K562 (cell line): ENCODE data around the gene PCDHGA4. TPM values are rescaled to one million over a fixed set of nuclear protein-coding genes. Genes with fewer than 3 reads are reported as not detected.

Experiments
- ATAC-seq: fragments of 200-7000 bp; cut with Tn5 transposase; 3 replicates; pipeline ENCODE4 v1.9.1; 2020; ENCODE audit warnings: moderate library complexity
- BruUV-seq: library from RNA; stranded (reverse); fragments of 400-500 nt; replicated peaks from 2 replicates; lab custom pipeline; 2021; lab: Mats Ljungman, UMichigan
- CTCF ChIA-PET: fragments of 300-600 bp; formaldehyde crosslinking; extraction: SDS; loops from one replicate; lab custom pipeline; 2021; ENCODE audit warnings: low intra/inter-chr PET ratio; lab: Yijun Ruan, JAX
- POLR2A ChIA-PET: fragments of 300-600, 350-650 bp; sonication (Branson Sonifier 250); formaldehyde crosslinking; extraction: SDS; loops from one replicate; lab custom pipeline; 2021; ENCODE audit warnings: antibody characterized with exemption, inconsistent platforms; lab: Yijun Ruan, JAX
- DNase-seq, 4 experiments: peaks; one replicate each; pipeline versions ENCODE4 v3.0.0 to v3.0.0-alpha.2; 2011 to 2018; ENCODE audit warnings: low spot score in 3 of 4, mixed read lengths in 3 of 4; ENCODE audit errors: extremely low read depth in 1 of 4
- FAIRE-seq: peaks from 2 replicates; lab custom pipeline; 2011; peaks lifted over from hg19 to GRCh38; lab: Jason Lieb, UNC
- H2AFZ ChIP-seq: 2 replicates; pipeline ENCODE4 v1.6.0; 2011; ENCODE audit warnings: low read depth, low read length, control low read depth, inconsistent platforms
- H3K27ac ChIP-seq: fragments of 200-600 bp; 3 replicates; pipeline ENCODE4 v1.8.0; 2011; ENCODE audit warnings: low read depth, mild to moderate bottlenecking, control low read depth, inconsistent platforms, low read length, moderate library complexity, mixed read lengths; ENCODE audit errors: extremely low read depth
- H3K27me3 ChIP-seq, 2 experiments: fragments of 300-600 bp in 1 of 2; 2 replicates in 1 of 2; 3 replicates in 1 of 2; pipeline versions ENCODE4 v1.6.0 to v1.8.0; 2011; ENCODE audit warnings: inconsistent platforms in 2 of 2, low read length in 2 of 2, mild to moderate bottlenecking in 1 of 2, mixed read lengths in 1 of 2, moderate library complexity in 1 of 2; ENCODE audit not compliant: control insufficient read depth in 2 of 2, insufficient read depth in 2 of 2
- H3K36me3 ChIP-seq: fragments of 300-600 bp; 3 replicates; pipeline ENCODE4 v1.8.0; 2011; ENCODE audit warnings: mild to moderate bottlenecking, low read length, inconsistent platforms; ENCODE audit not compliant: control insufficient read depth, insufficient read depth
- H3K4me1 ChIP-seq, 2 experiments: fragments of 200-600 bp in 1 of 2; replicated peaks in 1 of 2; 2 replicates in 1 of 2; 3 replicates in 1 of 2; pipeline versions ENCODE4 v1.5.1 to v1.8.0; 2011; ENCODE audit warnings: inconsistent platforms in 2 of 2, low read length in 2 of 2, mild to moderate bottlenecking in 1 of 2, mixed read lengths in 1 of 2, moderate library complexity in 1 of 2; ENCODE audit not compliant: control insufficient read depth in 2 of 2, insufficient read depth in 2 of 2
- H3K4me2 ChIP-seq: 2 replicates; pipeline ENCODE4 v1.6.1; 2011; ENCODE audit warnings: low read length, control low read depth, inconsistent platforms, mixed read lengths; ENCODE audit not compliant: insufficient read depth
- H3K4me3 ChIP-seq: fragments of 200-600 bp; sonication (generic), shearing (Covaris generic); 2 replicates; pipeline ENCODE4 v1.5.1; 2016; ENCODE audit warnings: control low read depth, inconsistent platforms
- H3K79me2 ChIP-seq: fragments of 200-600 bp; 3 replicates; pipeline ENCODE4 v1.8.0; 2011; ENCODE audit warnings: low read length, inconsistent platforms; ENCODE audit not compliant: control insufficient read depth, insufficient read depth
- H3K9ac ChIP-seq, 2 experiments: 2 replicates each; pipeline versions ENCODE4 v1.6.0 to v1.6.1; 2011; ENCODE audit warnings: low read depth in 2 of 2, low read length in 2 of 2, control low read depth in 1 of 2, inconsistent platforms in 1 of 2, mild to moderate bottlenecking in 1 of 2, mixed read lengths in 1 of 2; ENCODE audit not compliant: insufficient read depth in 1 of 2
- H3K9me1 ChIP-seq: one replicate; pipeline ENCODE4 v1.6.0; 2011; ENCODE audit warnings: inconsistent platforms, mild to moderate bottlenecking, low read length, moderate library complexity; ENCODE audit not compliant: control insufficient read depth, insufficient read depth
- H3K9me3 ChIP-seq: replicated peaks from 2 replicates; pipeline ENCODE4 v1.5.1; 2011; ENCODE audit warnings: low read depth, low read length, inconsistent platforms; ENCODE audit not compliant: control insufficient read depth, insufficient read depth
- H4K20me1 ChIP-seq: replicated peaks from 2 replicates; pipeline ENCODE4 v1.6.1; 2011; ENCODE audit warnings: low read length, inconsistent platforms, mixed read lengths; ENCODE audit not compliant: control insufficient read depth, insufficient read depth
- CHD4 ChIP-seq: fragments of 200-600 bp; sonication (generic); IDR thresholded peaks from 3 replicates; pipeline ENCODE4 v1.6.1; 2012; ENCODE audit warnings: low read depth, mild to moderate bottlenecking, mixed read lengths, low read length, inconsistent platforms; ENCODE audit not compliant: insufficient read depth, insufficient replicate concordance, poor library complexity, severe bottlenecking
- DMBX1 ChIP-seq: fragments of 250-450 bp; sonication (Bioruptor Pico); IDR thresholded peaks from 2 replicates; pipeline ENCODE4 v1.8.0; 2022; ENCODE audit warnings: inconsistent platforms, mild to moderate bottlenecking, moderate library complexity, borderline replicate concordance
- JUNB ChIP-seq: fragments of 450-650 bp; formaldehyde crosslinking; conservative IDR thresholded peaks from 2 replicates; pipeline ENCODE4 v1.4.0; 2020; ENCODE audit warnings: mild to moderate bottlenecking
- KAT7 ChIP-seq: sonication (generic); formaldehyde crosslinking; IDR thresholded peaks from 2 replicates; pipeline ENCODE4 v1.8.0; 2022; ENCODE audit warnings: missing genetic modification reagents, mild to moderate bottlenecking, borderline replicate concordance
- KDM5B ChIP-seq: fragments of 200-600 bp; sonication (generic); IDR thresholded peaks from 2 replicates; pipeline ENCODE4 v1.6.1; 2012; ENCODE audit warnings: low read depth, mild to moderate bottlenecking, moderate library complexity, low read length, control low read depth, inconsistent platforms; ENCODE audit not compliant: insufficient replicate concordance
- KHSRP ChIP-seq: fragments of 450-650 bp; IDR thresholded peaks from 2 replicates; pipeline ENCODE4 v1.6.1; 2017
- POU5F1 ChIP-seq: fragments of 150-350 bp; IDR thresholded peaks from 2 replicates; pipeline ENCODE4 v1.6.1; 2014; ENCODE audit warnings: borderline replicate concordance, low read length, low read depth, mild to moderate bottlenecking; ENCODE audit not compliant: partially characterized antibody
- SETDB1 ChIP-seq: IDR thresholded peaks from one replicate; pipeline ENCODE4 v1.6.1; 2012; ENCODE audit warnings: low read length, control low read depth, inconsistent platforms
- TFAP4 ChIP-seq: sonication (generic); formaldehyde crosslinking; IDR thresholded peaks from 2 replicates; pipeline ENCODE4 v1.8.0; 2022; ENCODE audit warnings: missing genetic modification reagents, mild to moderate bottlenecking, moderate library complexity, borderline replicate concordance
- ZBTB1 ChIP-seq: sonication (generic); formaldehyde crosslinking; IDR thresholded peaks from 2 replicates; pipeline ENCODE4 v1.8.1; 2023; ENCODE audit warnings: missing genetic modification reagents, low read depth, mild to moderate bottlenecking, borderline replicate concordance
- ZNF583 ChIP-seq: fragments of 250-450 bp; sonication (Bioruptor Pico); IDR thresholded peaks from 2 replicates; pipeline ENCODE4 v1.4.0; 2020
- WGBS: fragments of 100-300 bp; shearing (Covaris generic); methylation state at CpG from one replicate; pipeline ENCODE4 v1.1.6; 2016; ENCODE audit warnings: low coverage, mixed read lengths; ENCODE audit not compliant: insufficient coverage; ENCODE audit errors: missing lambda C conversion rate; 5-methylcytosine and 5-hydroxymethylcytosine counted together
- in situ Hi-C: fragments of 300-500 bp; cut with MboI; formaldehyde crosslinking; loops from 4 replicates; pipeline ENCODE4 v1.15.0; 2018; ENCODE audit warnings: inconsistent platforms, mixed read lengths
- intact Hi-C: fragments of 100-400 bp; cut with micrococcal nuclease; formaldehyde crosslinking; loops from 2 replicates; pipeline ENCODE4 v1.14.2; 2022
- polyA plus RNA-seq, 8 experiments: library from polyadenylated mRNA; depleted of rRNA in 4 of 8; stranded (reverse) in 5 of 8; unstranded in 3 of 8; fragments of >200 nt; fragmentation: Nextera tagmentation in 2 of 8; fragmentation: Illumina TruSeq in 1 of 8; extraction: Ambion mirVana in 2 of 8; extraction: Trizol in 1 of 8; gene quantifications; 2 replicates each; pipeline versions ENCODE4 v1.2.1 to v1.2.3, GENCODE V29; 2011 to 2014; ENCODE audit warnings: inconsistent platforms in 1 of 8, missing spikeins in 1 of 8
- total RNA-seq, 7 experiments: library from RNA; depleted of rRNA in 6 of 7; stranded (reverse); fragments of >200 nt in 6 of 7; fragmentation: Illumina TruSeq in 2 of 7; extraction: Trizol in 2 of 7; gene quantifications; 2 replicates each; pipeline versions ENCODE4 v1.2.1 to v1.2.3, GENCODE V29; 2011 to 2021; ENCODE audit warnings: low replicate concordance in 1 of 7
- TF ChIP-seq, protein P1 (sequence below): fragments of 250-450 bp; sonication (Bioruptor Pico); IDR thresholded peaks from 2 replicates; pipeline ENCODE4 v1.5.0; 2021; ENCODE audit warnings: mild to moderate bottlenecking, borderline replicate concordance
- TF ChIP-seq, protein P2 (sequence below): fragments of 450-650 bp; IDR thresholded peaks from 2 replicates; pipeline ENCODE4 v1.6.1; 2017; ENCODE audit warnings: antibody characterized with exemption

The PCDHGA4 gene
- total and polyA plus RNA-seq, 9 of the 15 experiments (the other 6 are each of a cell fraction or from before 2014, with no cell fraction given): 0.12 to 0.40 (median 0.36) TPM; not detected in 2

- TF ChIP-seq KDM5B (no peak), KAT7 (CRISPR knock-in tag) (no peak)
Observed at GRCh38 chr5:141343953-141344463, 10.8 kb upstream of the PCDHGA4 start (continued).

DNA sequence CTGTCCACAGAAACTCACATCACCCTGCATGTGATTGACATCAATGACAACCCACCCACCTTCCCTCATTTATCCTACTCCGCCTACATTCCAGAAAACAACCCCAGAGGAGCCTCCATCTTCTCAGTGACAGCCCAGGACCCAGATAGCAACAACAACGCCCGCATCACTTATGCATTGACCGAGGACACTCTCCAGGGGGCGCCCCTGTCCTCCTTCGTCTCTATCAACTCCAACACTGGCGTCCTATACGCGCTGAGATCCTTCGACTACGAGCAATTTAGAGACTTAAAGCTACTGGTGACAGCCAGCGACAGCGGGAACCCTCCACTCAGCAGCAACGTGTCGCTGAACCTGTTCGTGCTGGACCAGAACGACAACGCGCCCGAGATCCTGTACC is 9.5 kb upstream of the PCDHGA4 start:
- no peak for FAIRE-seq
- peaks cover 1 to 8% of the 10 kb centered on the region in 2 experiments; a peak in 4 of 5 replicates for H3K27me3 ChIP-seq
- no peaks in the 10 kb centered on the region for H4K20me1 ChIP-seq
- no peaks in the 10 kb centered on the region for H3K9me1 ChIP-seq
- in situ Hi-C loops: no loop called here
- no peak overlapping the region for H3K27ac ChIP-seq
- H3K79me2 ChIP-seq: no peaks in the 10 kb centered on the region
- POLR2A ChIA-PET: no interaction called here
- H3K9me3 ChIP-seq: no peaks in the 10 kb centered on the region
- no peaks in the 10 kb centered on the region for H3K36me3 ChIP-seq
- CTCF ChIA-PET: interaction anchor here (2.0 kb wide), 1 partner anchor 180 kb away, joined by 4 read pairs; no protein-coding TSS in a partner anchor
- H3K9ac ChIP-seq: no peak overlapping the region
- no peak overlapping the region for H3K4me2 ChIP-seq
- H2AFZ ChIP-seq: no peak overlapping the region
- no TSS peak for BruUV-seq
- H3K4me1 ChIP-seq: peaks cover 0 to 4% of the 10 kb centered on the region in 2 experiments; a peak in 2 of 5 replicates
- no peak overlapping the region for H3K4me3 ChIP-seq
- intact Hi-C loops: no loop called here
- no peak for DNase-seq
- 31% methylated on average over 11 of the region's 20 CpGs for WGBS
- ATAC-seq: no peak
- TF ChIP-seq ZBTB1 (CRISPR knock-in tag): no peak
- TF ChIP-seq KHSRP: no peak
- no peak for TF ChIP-seq JUNB (CRISPR knock-in tag)
- no peak for TF ChIP-seq ZNF583 (CRISPR knock-in tag)
- no peak for TF ChIP-seq POU5F1
- TF ChIP-seq, protein P1, sequence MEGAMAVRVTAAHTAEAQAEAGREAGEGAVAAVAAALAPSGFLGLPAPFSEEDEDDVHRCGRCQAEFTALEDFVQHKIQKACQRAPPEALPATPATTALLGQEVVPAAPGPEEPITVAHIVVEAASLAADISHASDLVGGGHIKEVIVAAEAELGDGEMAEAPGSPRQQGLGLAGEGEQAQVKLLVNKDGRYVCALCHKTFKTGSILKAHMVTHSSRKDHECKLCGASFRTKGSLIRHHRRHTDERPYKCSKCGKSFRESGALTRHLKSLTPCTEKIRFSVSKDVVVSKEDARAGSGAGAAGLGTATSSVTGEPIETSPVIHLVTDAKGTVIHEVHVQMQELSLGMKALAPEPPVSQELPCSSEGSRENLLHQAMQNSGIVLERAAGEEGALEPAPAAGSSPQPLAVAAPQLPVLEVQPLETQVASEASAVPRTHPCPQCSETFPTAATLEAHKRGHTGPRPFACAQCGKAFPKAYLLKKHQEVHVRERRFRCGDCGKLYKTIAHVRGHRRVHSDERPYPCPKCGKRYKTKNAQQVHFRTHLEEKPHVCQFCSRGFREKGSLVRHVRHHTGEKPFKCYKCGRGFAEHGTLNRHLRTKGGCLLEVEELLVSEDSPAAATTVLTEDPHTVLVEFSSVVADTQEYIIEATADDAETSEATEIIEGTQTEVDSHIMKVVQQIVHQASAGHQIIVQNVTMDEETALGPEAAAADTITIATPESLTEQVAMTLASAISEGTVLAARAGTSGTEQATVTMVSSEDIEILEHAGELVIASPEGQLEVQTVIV (CRISPR knock-in tag): no peak
- no peak for TF ChIP-seq SETDB1
- TF ChIP-seq CHD4: no peak
- no peak for TF ChIP-seq TFAP4 (CRISPR knock-in tag)
- TF ChIP-seq DMBX1 (CRISPR knock-in tag): no peak
- TF ChIP-seq, protein P2, sequence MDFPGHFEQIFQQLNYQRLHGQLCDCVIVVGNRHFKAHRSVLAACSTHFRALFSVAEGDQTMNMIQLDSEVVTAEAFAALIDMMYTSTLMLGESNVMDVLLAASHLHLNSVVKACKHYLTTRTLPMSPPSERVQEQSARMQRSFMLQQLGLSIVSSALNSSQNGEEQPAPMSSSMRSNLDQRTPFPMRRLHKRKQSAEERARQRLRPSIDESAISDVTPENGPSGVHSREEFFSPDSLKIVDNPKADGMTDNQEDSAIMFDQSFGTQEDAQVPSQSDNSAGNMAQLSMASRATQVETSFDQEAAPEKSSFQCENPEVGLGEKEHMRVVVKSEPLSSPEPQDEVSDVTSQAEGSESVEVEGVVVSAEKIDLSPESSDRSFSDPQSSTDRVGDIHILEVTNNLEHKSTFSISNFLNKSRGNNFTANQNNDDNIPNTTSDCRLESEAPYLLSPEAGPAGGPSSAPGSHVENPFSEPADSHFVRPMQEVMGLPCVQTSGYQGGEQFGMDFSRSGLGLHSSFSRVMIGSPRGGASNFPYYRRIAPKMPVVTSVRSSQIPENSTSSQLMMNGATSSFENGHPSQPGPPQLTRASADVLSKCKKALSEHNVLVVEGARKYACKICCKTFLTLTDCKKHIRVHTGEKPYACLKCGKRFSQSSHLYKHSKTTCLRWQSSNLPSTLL: no peak
